GM21390 (cell line): ENCODE measurements around the gene XYLT2.

Source experiments
- ATAC-seq: cut with Tn5 transposase; IDR thresholded peaks from one replicate; pipeline ENCODE4 v1.9.1; 2021; ENCODE audit not compliant: unreplicated experiment

XYLT2 gene

DNA sequence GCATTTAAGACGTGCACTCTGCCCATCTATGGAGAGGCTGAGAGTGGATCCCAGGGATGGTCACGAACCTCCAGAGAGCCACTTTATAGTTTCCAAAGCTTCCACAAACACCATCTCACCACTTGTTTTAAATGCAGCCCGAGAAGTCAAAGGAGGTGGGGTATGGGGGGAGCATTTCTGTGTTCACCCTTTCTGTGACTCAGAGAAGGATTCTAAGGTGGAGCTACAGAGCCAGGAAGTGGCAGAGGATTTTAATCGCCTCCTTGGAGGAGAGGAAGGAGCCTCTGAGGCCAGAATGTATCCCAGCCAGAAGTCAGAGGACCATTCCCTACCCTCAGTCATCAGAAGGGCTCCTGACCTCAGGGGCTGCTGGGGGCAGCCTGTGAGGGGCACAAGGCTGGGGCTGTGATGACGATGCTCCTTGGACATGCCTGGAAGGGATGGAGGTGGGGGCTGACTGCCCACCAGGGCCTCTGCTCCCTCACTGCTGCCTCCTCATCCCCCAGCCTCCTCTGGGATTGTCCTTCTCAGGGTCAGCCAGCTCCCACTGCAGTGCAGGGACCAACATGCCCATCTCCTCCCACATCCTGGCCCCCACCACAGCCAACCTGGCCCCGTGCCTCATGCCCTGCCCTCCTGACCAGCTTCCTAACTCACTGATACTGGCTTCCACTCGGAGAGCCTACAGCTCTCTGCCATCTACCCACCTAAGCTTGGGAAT is 2.8 kb downstream of the XYLT2 start:
- ATAC-seq: no peak

DNA sequence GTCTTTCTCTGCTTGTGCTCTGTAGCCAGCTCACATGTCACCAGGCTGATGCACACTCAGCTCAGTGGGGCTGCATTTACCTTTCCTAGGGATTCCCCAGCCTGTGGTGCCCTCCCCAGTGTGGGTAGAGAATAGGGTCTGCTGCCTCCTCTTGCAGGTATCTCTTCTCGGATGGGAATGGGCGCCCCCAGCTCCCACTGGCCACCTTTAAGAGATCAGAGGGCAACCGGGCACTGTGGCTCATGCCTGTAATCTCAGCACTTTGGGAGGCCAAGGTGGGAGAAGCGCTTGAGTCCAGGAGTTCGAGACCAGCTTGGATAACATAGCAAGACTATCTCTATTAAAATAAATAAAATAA is 3.3 kb downstream of the XYLT2 start:
- no peak for ATAC-seq

DNA sequence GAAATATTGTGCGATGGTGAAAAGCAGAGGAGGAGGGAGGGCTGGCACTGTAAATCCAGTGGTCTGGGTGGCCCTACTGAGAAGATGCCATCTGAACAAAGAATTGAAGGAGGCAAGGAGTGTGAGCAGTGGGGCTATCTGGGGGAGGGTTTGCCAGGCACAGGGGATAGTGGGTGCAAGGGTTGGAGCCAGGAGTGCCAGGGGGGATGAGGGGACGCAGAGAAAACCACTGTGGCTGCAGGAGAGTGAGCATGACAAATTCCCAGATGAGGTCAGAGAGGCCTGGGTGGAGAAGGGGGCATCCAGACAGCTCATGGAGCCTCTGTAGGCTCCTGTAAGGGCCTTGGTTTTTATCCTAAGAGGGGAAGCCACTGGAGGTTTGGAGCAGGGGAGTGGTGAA is 4.8 kb downstream of the XYLT2 start:
- no peak for ATAC-seq

DNA sequence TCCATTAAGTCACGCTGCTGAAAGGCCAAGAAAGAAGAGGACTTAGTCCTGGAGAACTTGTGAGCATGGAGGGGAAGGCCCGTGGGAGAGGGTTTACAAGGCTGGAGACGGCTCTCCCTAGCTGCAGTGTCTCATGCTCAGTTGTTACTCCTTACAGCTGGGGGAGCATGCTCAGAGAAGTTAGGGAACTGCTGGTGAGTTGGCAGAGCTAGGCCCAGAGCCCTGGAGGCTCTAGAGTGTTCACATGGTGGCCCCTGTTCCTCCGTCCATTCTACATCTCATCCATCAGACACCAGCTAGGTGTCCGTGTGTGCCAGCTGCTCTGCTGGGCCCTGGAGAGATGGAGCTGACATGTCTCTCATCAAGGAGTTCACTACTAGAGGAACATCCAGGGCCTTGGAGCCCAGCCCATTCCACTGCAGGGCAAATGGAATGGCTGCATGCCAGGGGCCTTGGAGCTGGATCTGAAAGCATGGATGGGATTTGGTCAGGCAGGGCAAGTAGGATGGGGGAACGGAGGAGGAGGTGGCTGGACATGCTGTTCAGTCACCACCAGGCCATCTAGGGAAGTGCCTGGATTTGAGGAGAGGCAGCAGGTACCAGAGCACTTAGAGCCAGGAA is 6.3 kb downstream of the XYLT2 start:
- no peak for ATAC-seq

DNA sequence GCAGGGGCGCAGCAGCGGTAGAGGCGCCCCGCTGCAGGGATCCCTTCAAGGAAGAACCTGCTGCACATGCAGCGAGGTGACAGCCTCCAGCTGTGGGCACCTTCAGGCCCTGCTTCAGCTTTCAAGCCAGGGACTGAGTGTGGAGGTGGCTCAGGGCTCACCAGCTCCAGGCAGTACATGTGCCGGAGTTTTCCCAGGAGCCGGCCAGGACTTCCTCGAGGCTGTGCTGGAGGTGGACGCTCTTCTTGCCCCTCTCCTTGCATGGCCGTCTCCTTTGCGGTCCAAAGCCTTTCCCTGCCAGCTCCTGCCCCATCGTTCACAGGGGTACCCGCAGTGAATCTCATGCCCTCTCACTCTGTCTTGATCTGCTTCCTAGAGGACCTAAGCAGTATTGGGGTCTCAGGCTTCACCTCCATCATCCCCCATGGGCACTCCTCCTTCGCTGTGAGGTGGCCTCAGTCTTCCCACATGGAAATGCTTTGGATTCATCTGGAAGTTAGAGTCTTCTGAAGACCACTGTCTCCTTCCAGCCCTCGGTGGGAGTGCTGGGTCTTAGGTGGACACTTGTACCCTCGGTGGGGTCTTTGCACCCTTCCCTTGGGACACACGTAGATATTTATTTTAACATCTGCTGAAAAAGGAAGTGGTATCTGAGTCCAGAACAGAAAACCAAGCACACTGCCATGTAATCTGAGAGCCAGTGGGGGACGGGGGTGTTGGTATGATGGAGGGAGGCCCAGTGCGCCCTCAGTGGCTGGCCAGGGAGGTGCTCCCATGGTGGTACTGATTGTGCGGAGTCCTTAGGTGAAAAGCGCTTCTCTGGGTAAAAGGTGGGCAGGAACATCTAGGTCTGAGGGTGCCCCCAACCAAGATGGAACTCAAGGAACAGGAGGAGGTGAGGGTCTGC is 7.0 kb downstream of the XYLT2 start:
- ATAC-seq: no peak

DNA sequence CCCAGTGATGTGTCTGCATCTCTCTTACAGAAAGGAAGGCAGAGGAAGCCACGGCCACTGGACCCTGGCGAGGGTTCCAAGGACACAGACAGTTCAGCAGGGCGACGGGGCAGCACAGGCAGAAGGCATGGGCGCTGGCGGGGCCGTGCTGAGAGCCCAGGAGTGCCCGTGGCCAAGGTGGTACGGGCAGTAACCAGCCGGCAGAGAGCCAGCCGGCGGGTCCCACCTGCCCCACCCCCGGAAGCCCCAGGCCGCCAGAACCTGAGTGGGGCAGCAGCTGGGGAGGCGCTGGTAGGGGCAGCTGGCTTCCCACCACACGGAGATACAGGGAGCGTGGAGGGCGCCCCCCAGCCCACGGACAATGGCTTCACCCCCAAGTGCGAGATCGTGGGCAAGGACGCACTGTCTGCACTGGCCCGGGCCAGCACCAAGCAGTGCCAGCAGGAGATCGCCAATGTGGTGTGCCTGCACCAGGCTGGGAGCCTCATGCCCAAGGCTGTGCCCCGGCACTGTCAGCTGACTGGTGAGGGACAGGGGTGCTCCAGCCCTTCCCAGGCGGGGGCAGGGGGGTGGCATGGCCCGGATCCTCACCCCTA is 7.8 kb downstream of the XYLT2 start:
- ATAC-seq: no peak

DNA sequence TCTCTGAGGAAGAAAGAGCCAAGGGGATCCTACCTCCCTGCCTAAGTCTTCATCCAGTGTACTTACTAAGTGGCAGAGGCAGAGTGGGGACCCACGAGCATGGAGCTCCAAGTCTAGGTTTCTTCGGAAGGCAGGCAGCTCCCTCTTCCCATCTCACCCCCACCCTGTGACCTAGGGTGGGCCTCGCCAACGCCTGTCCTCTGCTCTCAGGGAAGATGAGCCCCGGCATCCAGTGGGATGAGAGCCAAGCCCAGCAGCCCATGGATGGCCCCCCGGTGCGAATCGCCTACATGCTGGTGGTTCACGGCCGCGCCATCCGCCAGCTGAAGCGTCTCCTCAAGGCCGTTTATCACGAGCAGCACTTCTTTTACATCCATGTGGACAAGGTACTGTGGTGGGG is 8.3 kb downstream of the XYLT2 start:
- no peak for ATAC-seq

DNA sequence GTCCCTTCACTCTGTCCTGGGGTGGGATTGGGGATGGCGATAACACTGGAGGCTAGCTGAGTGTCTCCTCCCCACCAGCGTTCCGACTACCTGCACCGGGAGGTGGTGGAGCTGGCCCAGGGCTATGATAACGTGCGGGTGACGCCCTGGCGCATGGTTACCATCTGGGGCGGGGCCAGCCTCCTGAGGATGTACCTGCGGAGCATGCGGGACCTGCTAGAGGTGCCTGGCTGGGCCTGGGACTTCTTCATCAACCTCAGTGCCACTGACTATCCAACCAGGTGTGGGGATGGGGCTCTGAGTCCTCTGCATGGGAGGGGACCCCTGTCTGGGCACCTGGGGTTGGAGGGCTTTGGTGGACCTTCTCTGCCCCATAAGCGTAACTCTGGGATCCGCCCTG is 8.8 kb downstream of the XYLT2 start:
- no peak for ATAC-seq

DNA sequence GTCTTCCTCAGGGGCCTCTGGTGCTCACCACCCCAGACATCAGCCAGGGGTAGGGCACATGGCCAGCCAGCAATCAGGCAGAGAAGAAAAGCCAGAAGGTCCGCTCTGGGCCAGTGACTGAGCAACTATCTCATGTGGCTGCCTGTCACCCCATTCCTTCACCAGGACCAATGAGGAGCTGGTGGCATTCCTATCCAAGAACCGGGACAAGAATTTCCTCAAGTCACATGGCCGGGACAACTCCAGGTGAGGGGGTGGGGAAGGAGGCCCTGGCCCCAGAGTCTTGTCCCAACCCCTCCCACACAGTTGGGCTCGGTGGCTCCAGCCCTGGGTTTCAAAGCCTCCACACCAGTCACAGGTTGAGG is 9.4 kb downstream of the XYLT2 start:
- ATAC-seq: no peak

DNA sequence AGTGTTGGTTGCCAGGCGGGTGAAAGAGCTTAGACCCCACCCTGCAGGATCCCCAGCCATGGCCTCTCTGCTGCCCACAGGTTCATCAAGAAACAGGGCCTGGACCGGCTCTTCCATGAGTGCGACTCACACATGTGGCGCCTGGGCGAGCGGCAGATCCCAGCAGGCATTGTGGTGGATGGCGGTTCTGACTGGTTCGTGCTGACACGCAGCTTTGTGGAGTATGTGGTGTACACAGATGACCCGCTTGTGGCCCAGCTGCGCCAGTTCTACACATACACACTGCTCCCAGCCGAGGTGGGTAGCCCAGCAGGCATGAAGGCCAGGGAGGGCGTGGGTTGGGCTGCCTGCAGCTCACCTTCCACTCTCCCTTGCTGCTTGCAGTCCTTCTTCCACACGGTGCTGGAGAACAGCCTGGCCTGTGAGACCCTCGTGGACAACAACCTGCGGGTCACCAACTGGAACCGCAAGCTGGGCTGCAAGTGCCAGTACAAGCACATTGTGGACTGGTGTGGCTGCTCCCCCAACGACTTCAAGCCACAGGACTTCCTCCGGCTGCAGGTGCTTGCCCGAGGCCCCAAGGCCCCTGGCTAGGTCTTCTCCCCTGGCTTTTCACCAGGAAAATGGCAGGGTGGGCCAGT is 9.9 kb downstream of the XYLT2 start:
- no peak for ATAC-seq

DNA sequence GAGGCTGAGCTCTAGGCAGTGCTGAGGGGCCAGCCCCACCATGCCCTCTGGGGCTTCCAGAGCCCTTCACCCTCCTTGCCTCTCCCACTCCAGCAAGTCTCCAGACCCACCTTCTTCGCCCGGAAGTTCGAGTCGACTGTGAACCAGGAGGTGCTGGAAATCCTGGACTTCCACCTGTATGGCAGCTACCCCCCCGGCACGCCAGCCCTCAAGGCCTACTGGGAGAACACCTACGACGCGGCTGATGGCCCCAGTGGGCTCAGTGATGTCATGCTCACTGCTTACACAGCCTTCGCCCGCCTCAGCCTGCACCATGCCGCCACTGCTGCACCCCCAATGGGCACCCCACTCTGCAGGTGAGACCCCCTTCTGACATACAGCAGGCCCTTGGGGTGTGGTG is 10.5 kb downstream of the XYLT2 start:
- no peak for ATAC-seq

DNA sequence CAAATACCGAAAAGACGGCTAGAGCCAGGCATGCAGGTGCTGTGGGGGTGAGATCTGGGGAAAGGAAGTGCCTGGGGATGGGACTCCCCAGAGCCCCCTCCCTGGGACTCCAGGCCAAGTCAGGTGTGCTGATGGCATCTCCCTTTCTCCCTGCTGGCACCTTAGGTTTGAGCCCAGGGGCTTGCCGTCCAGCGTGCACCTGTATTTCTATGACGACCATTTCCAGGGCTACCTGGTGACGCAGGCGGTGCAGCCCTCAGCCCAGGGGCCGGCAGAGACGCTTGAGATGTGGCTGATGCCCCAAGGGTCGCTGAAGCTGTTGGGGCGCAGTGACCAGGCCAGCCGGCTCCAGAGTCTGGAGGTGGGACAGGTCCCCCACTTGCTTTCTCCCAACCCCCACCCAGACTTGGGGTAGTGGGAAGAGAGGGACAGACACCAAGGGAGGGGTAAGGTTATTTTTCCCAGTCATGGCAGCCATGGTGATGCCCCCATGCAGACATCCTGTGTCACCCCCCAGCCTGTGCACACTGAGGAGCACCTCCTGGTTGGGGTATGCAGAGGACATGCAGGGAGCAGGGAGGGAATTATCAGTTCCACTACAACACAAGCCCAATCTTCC is 11.1 kb downstream of the XYLT2 start:
- ATAC-seq: no peak

DNA sequence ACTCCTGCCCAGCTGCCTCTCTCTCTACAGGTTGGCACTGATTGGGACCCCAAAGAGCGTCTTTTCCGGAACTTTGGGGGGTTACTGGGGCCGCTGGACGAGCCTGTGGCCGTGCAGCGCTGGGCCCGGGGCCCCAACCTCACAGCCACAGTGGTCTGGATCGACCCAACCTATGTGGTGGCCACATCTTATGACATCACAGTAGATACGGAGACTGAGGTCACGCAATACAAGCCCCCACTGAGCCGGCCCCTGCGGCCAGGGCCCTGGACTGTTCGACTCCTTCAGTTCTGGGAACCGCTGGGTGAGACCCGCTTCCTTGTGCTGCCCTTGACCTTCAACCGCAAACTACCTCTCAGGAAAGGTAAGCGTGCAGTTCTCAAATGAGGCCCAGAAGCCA is 12.3 kb downstream of the XYLT2 start:
- ATAC-seq: no peak

DNA sequence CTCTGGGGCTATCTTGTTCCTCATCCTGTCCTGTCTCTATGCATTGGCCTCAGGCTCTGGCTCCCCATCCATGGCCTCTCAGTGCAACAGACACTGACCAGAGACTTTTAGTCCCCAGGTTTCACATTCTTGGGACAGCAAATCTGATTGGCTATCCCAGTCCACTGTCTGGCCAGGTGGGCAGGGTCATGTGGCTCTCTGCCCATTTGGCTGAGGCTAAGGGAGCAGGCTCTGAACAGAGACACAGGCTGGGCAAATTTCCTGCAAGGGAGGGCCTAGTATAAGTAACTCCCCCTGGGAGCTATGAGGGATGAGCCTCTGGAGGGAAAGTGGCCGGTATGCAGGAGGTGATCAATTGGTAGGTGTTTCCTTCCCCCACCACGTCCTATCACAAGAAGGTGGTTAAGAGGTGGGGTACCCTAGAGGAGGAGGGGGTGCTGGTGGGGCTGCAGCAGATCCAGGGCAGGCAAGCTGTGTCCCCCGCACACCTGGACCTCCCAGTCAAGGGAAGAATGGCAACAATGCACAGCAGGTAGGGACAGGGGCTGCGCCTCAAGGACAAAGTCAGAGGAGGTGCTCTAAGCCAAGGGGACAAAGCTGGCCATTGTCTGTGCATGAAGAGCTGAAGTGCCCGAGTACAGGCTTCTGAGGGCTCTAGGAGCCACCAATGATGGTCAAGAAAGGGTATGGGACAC is 13.2 kb downstream of the XYLT2 start:
- no peak for ATAC-seq

DNA sequence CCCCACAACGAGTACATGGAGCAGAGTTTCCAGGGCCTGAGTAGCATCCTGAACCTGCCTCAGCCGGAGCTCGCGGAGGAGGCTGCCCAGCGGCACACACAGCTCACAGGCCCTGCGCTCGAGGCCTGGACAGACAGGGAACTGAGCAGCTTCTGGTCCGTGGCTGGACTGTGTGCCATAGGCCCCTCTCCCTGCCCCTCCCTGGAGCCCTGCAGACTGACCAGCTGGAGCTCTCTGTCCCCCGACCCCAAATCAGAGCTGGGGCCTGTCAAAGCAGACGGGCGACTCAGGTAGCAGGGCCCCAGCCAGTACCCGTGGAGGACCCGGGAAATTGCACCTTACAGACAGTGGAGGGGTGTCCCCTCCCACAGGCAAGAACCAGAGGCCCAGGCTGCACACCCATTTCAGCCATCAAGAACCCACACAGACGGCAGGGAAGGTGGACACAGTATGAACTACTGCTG is 14.1 kb downstream of the XYLT2 start:
- no peak for ATAC-seq

DNA sequence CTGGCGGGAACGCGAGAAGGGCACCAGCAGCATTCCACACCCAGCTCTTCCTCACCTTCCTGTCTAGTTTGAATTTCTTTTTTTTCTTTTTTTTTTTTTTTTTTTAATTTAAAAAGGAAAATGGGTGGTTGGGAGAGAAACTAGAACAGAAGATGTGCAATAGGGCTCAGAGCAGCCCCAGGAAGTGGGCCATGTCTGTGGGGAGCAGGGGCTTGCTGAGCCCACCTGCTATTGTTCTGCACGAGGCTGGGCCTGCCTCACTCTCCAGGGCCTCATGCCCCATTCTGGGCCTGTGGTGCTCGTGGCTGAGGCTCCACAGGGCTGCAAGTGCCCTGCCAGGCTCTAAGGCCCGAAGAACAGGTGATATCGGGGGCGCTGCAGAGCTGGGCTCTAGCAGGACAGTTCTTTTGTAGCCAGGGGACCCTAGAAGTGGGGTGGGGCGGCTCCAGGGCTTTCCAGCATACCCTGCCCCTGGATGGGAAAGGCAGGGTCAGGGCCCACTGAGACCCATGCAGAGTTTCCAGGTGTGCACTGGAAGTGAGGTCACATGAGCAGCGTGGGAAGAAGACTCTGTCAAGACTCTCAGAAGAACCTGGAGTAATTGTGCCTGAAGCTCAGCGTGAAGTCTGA is 14.7 kb downstream of the XYLT2 start:
- no peak for ATAC-seq

DNA sequence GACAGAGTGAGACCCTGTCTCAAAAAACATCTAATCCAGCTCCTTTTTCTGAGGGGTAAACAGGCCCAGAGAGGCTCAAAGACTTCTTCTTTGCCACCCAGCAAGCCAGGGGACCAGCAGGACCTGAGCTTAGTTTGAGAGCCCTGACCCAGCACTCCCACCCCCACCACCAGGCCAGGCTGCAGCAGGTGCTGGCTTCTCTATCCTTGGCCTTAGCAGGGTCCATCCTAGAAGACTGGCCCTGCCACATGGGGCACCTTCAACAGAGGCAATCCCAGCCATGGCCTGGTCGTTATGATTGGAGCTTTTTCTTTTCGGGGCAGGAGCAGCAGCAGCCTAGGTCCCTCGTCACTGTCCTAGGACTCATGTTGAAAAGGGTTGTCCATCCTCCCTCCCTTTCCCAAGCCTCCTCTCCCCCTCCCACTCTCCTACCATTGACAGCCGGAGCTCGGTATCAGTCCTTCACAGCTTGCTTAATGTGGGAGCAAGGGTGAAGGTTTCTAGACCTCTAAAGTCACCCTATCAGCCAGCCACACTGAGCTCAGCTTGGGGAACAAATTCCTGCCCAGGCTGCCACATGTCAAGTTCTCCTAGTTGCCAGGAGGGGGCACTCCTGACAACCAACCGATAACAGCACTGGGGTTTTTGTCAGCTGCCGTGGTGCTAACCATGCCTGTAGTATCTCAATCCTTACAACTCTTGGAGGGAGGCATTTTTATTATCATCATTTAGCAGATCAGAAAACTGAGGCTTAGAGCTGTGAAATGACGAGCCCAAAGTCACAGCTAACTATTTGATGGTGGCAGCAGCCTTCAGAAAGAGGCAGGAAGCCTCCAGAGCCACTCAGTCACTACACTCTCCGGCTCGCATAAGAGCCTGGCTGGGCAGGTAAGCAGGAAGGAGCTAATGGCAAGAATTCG is 15.9 kb downstream of the XYLT2 start:
- ATAC-seq: no peak

DNA sequence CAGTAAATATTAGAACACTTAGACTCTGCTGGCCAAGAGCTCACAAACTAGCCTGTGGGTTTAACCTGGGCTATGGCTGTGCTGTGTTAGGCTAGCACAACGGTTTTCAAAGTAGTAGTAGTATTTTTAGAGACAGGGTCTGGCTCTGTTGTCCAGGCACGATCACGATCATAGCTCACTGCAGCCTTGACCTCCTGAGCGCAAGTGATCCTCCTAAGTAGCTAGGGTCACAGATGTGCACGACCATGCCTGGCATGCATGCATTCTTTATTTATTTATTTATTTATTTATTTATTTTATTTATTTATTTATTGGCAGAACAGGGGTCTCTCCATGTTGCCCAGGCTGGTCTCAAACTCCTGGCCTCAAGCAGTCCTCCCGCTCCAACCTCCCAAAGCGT is 16.7 kb downstream of the XYLT2 start:
- ATAC-seq: no peak
